IPS-11a (cell line): ENCODE measurements around the gene PTPRA.
"Not testable (repeated sequence)": the region's sequence is repeated elsewhere in the genome, so short reads cannot be mapped to it uniquely, and the experiment has no call there.

ENCODE experiments used
- H3K4me3 ChIP-seq: one replicate; pipeline ENCODE4 v1.5.1; 2013; ENCODE audit warnings: low read depth, low read length, control low read depth

Gene PTPRA

GRCh38 chr20:2984028-2984501, 110.8 kb downstream of the PTPRA start:
- no peak overlapping the region for H3K4me3 ChIP-seq

GRCh38 chr20:2984956-2985661, 111.8 kb downstream of the PTPRA start:
- no peak overlapping the region for H3K4me3 ChIP-seq

GRCh38 chr20:2986466-2986865, 113.2 kb downstream of the PTPRA start:
- no peak overlapping the region for H3K4me3 ChIP-seq

- no peak overlapping the region for H3K4me3 ChIP-seq
Observed at GRCh38 chr20:2987861-2988260, 114.6 kb downstream of the PTPRA start.

- no peak overlapping the region for H3K4me3 ChIP-seq
Observed at GRCh38 chr20:2991532-2991931, 118.3 kb downstream of the PTPRA start.

GRCh38 chr20:2993250-2993649, 120.0 kb downstream of the PTPRA start:
- no peak overlapping the region for H3K4me3 ChIP-seq

GRCh38 chr20:2995796-2996195, 122.5 kb downstream of the PTPRA start:
- H3K4me3 ChIP-seq: no peak overlapping the region

GRCh38 chr20:2998728-2999127, 125.4 kb downstream of the PTPRA start:
- no peak overlapping the region for H3K4me3 ChIP-seq

GRCh38 chr20:3000852-3001523, 127.7 kb downstream of the PTPRA start:
- no peak overlapping the region for H3K4me3 ChIP-seq

- no peak overlapping the region for H3K4me3 ChIP-seq
Observed at GRCh38 chr20:3003416-3003815, 130.1 kb downstream of the PTPRA start.

- H3K4me3 ChIP-seq: no peak overlapping the region
Observed at GRCh38 chr20:3010985-3011723, 137.9 kb downstream of the PTPRA start.

GRCh38 chr20:3011752-3012151, 138.5 kb downstream of the PTPRA start:
- H3K4me3 ChIP-seq: no peak overlapping the region

- H3K4me3 ChIP-seq: no peak overlapping the region
Observed at GRCh38 chr20:3013771-3014170, 140.5 kb downstream of the PTPRA start.

GRCh38 chr20:3014179-3014578, 140.9 kb downstream of the PTPRA start:
- H3K4me3 ChIP-seq: no peak overlapping the region

- no peak overlapping the region for H3K4me3 ChIP-seq
Observed at GRCh38 chr20:3014662-3015061, 141.4 kb downstream of the PTPRA start.

GRCh38 chr20:3015302-3015701, 142.0 kb downstream of the PTPRA start:
- H3K4me3 ChIP-seq: not testable (repeated sequence)

GRCh38 chr20:3021327-3021726, 148.0 kb downstream of the PTPRA start:
- no peak overlapping the region for H3K4me3 ChIP-seq

- no peak overlapping the region for H3K4me3 ChIP-seq
Observed at GRCh38 chr20:3021777-3022176, 148.5 kb downstream of the PTPRA start.

GRCh38 chr20:3022559-3023490, 149.5 kb downstream of the PTPRA start:
- H3K4me3 ChIP-seq: not testable (repeated sequence)

- no peak overlapping the region for H3K4me3 ChIP-seq
Observed at GRCh38 chr20:3027987-3028386, 154.7 kb downstream of the PTPRA start.
